Memory B cell (primary cell): ENCODE data around the gene HTT.

Experiments
- ATAC-seq: fragments of 150-1000 bp; cut with Tn5 transposase; 2 replicates; pipeline ENCODE4 v1.10.0; 2021; ENCODE audit warnings: low read depth, mild to moderate bottlenecking, moderate library complexity
- DNase-seq, 2 donors: peaks; one replicate each; pipeline ENCODE4 v3.0.0; 2022; ENCODE audit warnings: low spot score in 2 of 2
- H3K27ac Mint-ChIP-seq: one replicate; pipeline ENCODE4 v1.8.0; 2022; ENCODE audit warnings: mild to moderate bottlenecking, moderate library complexity, mixed read lengths
- H3K27me3 Mint-ChIP-seq: one replicate; pipeline ENCODE4 v1.8.0; 2022; ENCODE audit warnings: mixed read lengths
- H3K36me3 Mint-ChIP-seq: one replicate; pipeline ENCODE4 v1.8.0; 2022; ENCODE audit warnings: mild to moderate bottlenecking, mixed read lengths
- H3K4me1 Mint-ChIP-seq: one replicate; pipeline ENCODE4 v1.8.0; 2022; ENCODE audit warnings: mixed read lengths
- H3K4me3 Mint-ChIP-seq: one replicate; pipeline ENCODE4 v1.8.0; 2022; ENCODE audit warnings: mild to moderate bottlenecking, moderate library complexity, mixed read lengths
- H3K9me3 Mint-ChIP-seq: one replicate; pipeline ENCODE4 v1.8.0; 2022; ENCODE audit warnings: mixed read lengths

The HTT gene

GRCh38 chr4:3218824-3219760 is 144.6 kb downstream of the HTT start:
- H3K4me1 Mint-ChIP-seq = peaks cover 2% of the 10 kb centered on the region
- no peak overlapping the region for H3K4me3 Mint-ChIP-seq
- ATAC-seq (no peak), DNase-seq (no peak)
- peaks cover 35% of the 10 kb centered on the region for H3K36me3 Mint-ChIP-seq
- no peaks in the 10 kb centered on the region for H3K27me3 Mint-ChIP-seq
- H3K9me3 Mint-ChIP-seq = no peaks in the 10 kb centered on the region
- H3K27ac Mint-ChIP-seq = peak overlapping the region; percentile 40

- H3K9me3 Mint-ChIP-seq = no peaks in the 10 kb centered on the region
- H3K36me3 Mint-ChIP-seq = peaks cover 39% of the 10 kb centered on the region
- H3K27me3 Mint-ChIP-seq = no peaks in the 10 kb centered on the region
- H3K4me3 Mint-ChIP-seq = no peak overlapping the region
- ATAC-seq (no peak), DNase-seq (no peak)
- H3K4me1 Mint-ChIP-seq = peaks cover 2% of the 10 kb centered on the region
- H3K27ac Mint-ChIP-seq = peak overlapping the region; percentile 40
These were observed 145.4 kb downstream of the HTT start for GRCh38 chr4:3219761-3220475.

GRCh38 chr4:3220476-3221183 is 146.1 kb downstream of the HTT start:
- Mint-ChIP-seq H3K36me3 (peaks cover 38% of the 10 kb centered on the region), H3K27me3 (no peaks in the 10 kb centered on the region), H3K4me3 (no peak overlapping the region), H3K27ac (peak overlapping the region; percentile 32), H3K4me1 (peaks cover 2% of the 10 kb centered on the region), H3K9me3 (no peaks in the 10 kb centered on the region)
- DNase-seq (no peak), ATAC-seq (no peak)

GRCh38 chr4:3221184-3221494 is 146.7 kb downstream of the HTT start:
- no peak for ATAC-seq
- H3K4me1 Mint-ChIP-seq = peaks cover 6% of the 10 kb centered on the region
- H3K36me3 Mint-ChIP-seq = peaks cover 40% of the 10 kb centered on the region
- H3K27me3 Mint-ChIP-seq = no peaks in the 10 kb centered on the region
- H3K9me3 Mint-ChIP-seq = no peaks in the 10 kb centered on the region
- peak overlapping the region; percentile 32 for H3K27ac Mint-ChIP-seq
- DNase-seq = no peak
- H3K4me3 Mint-ChIP-seq = no peak overlapping the region

GRCh38 chr4:3221996-3222395 is 147.5 kb downstream of the HTT start:
- H3K36me3 Mint-ChIP-seq = peaks cover 37% of the 10 kb centered on the region
- no peak overlapping the region for H3K4me3 Mint-ChIP-seq
- H3K9me3 Mint-ChIP-seq = no peaks in the 10 kb centered on the region
- DNase-seq (no peak), ATAC-seq (no peak)
- no peaks in the 10 kb centered on the region for H3K27me3 Mint-ChIP-seq
- peaks cover 10% of the 10 kb centered on the region for H3K4me1 Mint-ChIP-seq
- no peak overlapping the region for H3K27ac Mint-ChIP-seq

- peaks cover 32% of the 10 kb centered on the region for H3K36me3 Mint-ChIP-seq
These were observed 148.9 kb downstream of the HTT start for GRCh38 chr4:3223346-3223745.

GRCh38 chr4:3223956-3224748 is 149.7 kb downstream of the HTT start:
- H3K4me3 Mint-ChIP-seq = no peak overlapping the region
- no peaks in the 10 kb centered on the region for H3K27me3 Mint-ChIP-seq
- no peak for DNase-seq
- H3K27ac Mint-ChIP-seq = peak overlapping the region; percentile 67
- H3K9me3 Mint-ChIP-seq = no peaks in the 10 kb centered on the region
- H3K36me3 Mint-ChIP-seq = peaks cover 30% of the 10 kb centered on the region
- H3K4me1 Mint-ChIP-seq = peaks cover 7% of the 10 kb centered on the region
- no peak for ATAC-seq

More at GRCh38 chr4:3223346-3223745, 148.9 kb downstream of the HTT start:
- Mint-ChIP-seq H3K4me3 (no peak overlapping the region), H3K4me1 (peaks cover 10% of the 10 kb centered on the region), H3K27ac (no peak overlapping the region), H3K27me3 (no peaks in the 10 kb centered on the region), H3K9me3 (no peaks in the 10 kb centered on the region)
- no peak for ATAC-seq
- no peak for DNase-seq

- H3K4me3 Mint-ChIP-seq = no peak overlapping the region
- ATAC-seq (no peak), DNase-seq (no peak)
- peaks cover 37% of the 10 kb centered on the region for H3K36me3 Mint-ChIP-seq
- H3K9me3 Mint-ChIP-seq = no peaks in the 10 kb centered on the region
- H3K27ac Mint-ChIP-seq = peak overlapping the region; percentile 32
- peaks cover 11% of the 10 kb centered on the region for H3K4me1 Mint-ChIP-seq
- no peaks in the 10 kb centered on the region for H3K27me3 Mint-ChIP-seq
These were observed 150.8 kb downstream of the HTT start for GRCh38 chr4:3225071-3225850.

- Mint-ChIP-seq H3K4me1 (peaks cover 11% of the 10 kb centered on the region), H3K4me3 (no peak overlapping the region), H3K27me3 (no peaks in the 10 kb centered on the region), H3K9me3 (no peaks in the 10 kb centered on the region), H3K27ac (peak overlapping the region; percentile 32), H3K36me3 (peaks cover 37% of the 10 kb centered on the region)
- DNase-seq (no peak), ATAC-seq (no peak)
These were observed 151.5 kb downstream of the HTT start for GRCh38 chr4:3225936-3226335.

- Mint-ChIP-seq H3K4me1 (peaks cover 11% of the 10 kb centered on the region), H3K27ac (peak overlapping the region; percentile 38), H3K9me3 (no peaks in the 10 kb centered on the region), H3K27me3 (no peaks in the 10 kb centered on the region), H3K36me3 (peaks cover 33% of the 10 kb centered on the region), H3K4me3 (no peak overlapping the region)
- DNase-seq (no peak), ATAC-seq (peak; percentile 26)
These were observed 152.0 kb downstream of the HTT start for GRCh38 chr4:3226467-3226866.

GRCh38 chr4:3226944-3227343 is 152.5 kb downstream of the HTT start:
- Mint-ChIP-seq H3K9me3 (no peaks in the 10 kb centered on the region), H3K4me3 (no peak overlapping the region), H3K27ac (peak overlapping the region; percentile 38), H3K36me3 (peaks cover 37% of the 10 kb centered on the region), H3K27me3 (no peaks in the 10 kb centered on the region), H3K4me1 (peaks cover 11% of the 10 kb centered on the region)
- DNase-seq = no peak
- ATAC-seq = no peak

- Mint-ChIP-seq H3K4me3 (no peak overlapping the region), H3K36me3 (peaks cover 36% of the 10 kb centered on the region), H3K4me1 (peaks cover 11% of the 10 kb centered on the region), H3K27ac (no peak overlapping the region), H3K9me3 (no peaks in the 10 kb centered on the region), H3K27me3 (no peaks in the 10 kb centered on the region)
- ATAC-seq (no peak), DNase-seq (no peak)
These were observed 153.6 kb downstream of the HTT start for GRCh38 chr4:3227878-3228675.
